Measurements from ENCODE around the gene BDKRB2. TPM values are rescaled to one million over a fixed set of nuclear protein-coding genes. Genes with fewer than 3 reads are reported as not detected.

BDKRB2 gene
- total RNA-seq, 1 donor from 2014 or later = 2.6 TPM

GRCh38 chr14:96164861-96165490, 39.7 kb upstream of the BDKRB2 start:
- Histone ChIP-seq H3K9ac (ENCODE audit: low read depth in 1 of 3, low read length in 3 of 3) (no peak overlapping the region), H3K27me3 (ENCODE audit: control insufficient read depth in 3 of 3, insufficient read depth in 3 of 3, low read length in 3 of 3) (peaks cover 0 to 12% (median 4%) of the 10 kb centered on the region in 3 donors), H3K9me3 (ENCODE audit: control insufficient read depth in 3 of 3, low read length in 3 of 3) (peaks cover 0 to 3% (median 0%) of the 10 kb centered on the region in 3 donors), H3K27ac (ENCODE audit: low read depth, low read length) (no peak overlapping the region), H3K4me3 (ENCODE audit: low read length in 3 of 3) (no peak overlapping the region), H3K4me1 (ENCODE audit: control insufficient read depth in 3 of 3, insufficient read depth in 3 of 3, low read length in 3 of 3) (peaks cover 0 to 4% (median 0%) of the 10 kb centered on the region in 3 donors), H3K36me3 (ENCODE audit: control insufficient read depth in 3 of 3, insufficient read depth in 3 of 3, low read length in 3 of 3) (no peaks in the 10 kb centered on the region)

DNA sequence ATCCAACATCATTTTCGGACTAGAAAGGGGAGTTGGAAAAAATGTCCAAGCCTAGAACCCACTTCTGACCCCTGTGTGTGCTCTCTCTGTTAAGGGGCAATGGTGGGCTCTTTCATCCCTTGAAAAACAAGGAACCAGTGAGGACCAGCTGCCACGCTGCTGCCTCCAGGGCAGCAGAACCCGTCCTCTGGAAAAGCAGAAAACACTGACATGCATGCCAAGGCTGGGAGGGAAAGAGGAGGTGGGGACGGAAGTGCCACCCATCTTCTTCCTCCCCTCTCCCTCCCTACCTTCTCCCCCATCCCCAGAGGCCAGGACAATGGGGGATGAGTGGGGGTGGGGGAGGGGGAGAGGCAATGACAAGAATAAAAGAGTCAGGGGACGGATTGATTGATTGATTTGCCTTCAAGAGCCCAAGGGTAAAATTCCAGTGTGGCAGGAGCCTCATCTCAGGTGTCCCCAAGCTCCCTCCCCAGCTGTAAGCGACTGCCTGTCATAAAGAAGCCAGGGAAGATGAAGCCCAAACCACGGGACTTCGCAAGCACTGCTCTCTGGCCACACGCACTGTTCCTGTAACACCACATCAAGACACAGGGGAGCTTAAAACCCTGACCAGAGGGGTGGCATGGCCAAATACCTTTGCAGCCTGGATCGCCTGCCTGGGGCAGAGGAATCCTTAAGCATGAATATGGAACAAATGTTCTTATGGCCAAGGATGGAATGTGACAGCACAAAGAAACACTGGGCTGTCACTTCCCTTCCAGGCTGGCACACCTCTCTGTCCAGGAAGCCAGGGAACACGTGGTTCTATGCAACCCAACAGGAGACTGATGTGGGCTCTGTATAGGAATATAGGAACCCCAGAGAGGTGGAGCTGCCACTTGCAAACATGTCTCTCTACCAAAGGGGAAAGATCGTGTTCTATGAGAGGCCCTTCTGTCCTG, 38.9 kb upstream of the BDKRB2 start:
- Histone ChIP-seq H3K36me3 (ENCODE audit: control insufficient read depth in 3 of 3, insufficient read depth in 3 of 3, low read length in 3 of 3) (no peaks in the 10 kb centered on the region), H3K9me3 (ENCODE audit: control insufficient read depth in 3 of 3, low read length in 3 of 3) (peaks cover 0 to 3% (median 0%) of the 10 kb centered on the region in 3 donors), H3K27ac (ENCODE audit: low read depth, low read length) (no peak overlapping the region), H3K4me3 (ENCODE audit: low read length in 3 of 3) (no peak overlapping the region), H3K9ac (ENCODE audit: low read depth in 1 of 3, low read length in 3 of 3) (no peak overlapping the region), H3K4me1 (ENCODE audit: control insufficient read depth in 3 of 3, insufficient read depth in 3 of 3, low read length in 3 of 3) (peaks cover 0 to 4% (median 0%) of the 10 kb centered on the region in 3 donors), H3K27me3 (ENCODE audit: control insufficient read depth in 3 of 3, insufficient read depth in 3 of 3, low read length in 3 of 3) (peaks cover 0 to 12% (median 6%) of the 10 kb centered on the region in 3 donors)

- H3K27me3 ChIP-seq (ENCODE audit: control insufficient read depth in 3 of 3, insufficient read depth in 3 of 3, low read length in 3 of 3) = peaks cover 0 to 12% (median 12%) of the 10 kb centered on the region in 3 donors
- peaks cover 0 to 4% (median 0%) of the 10 kb centered on the region in 3 donors for H3K4me1 ChIP-seq (ENCODE audit: control insufficient read depth in 3 of 3, insufficient read depth in 3 of 3, low read length in 3 of 3)
- H3K9me3 ChIP-seq (ENCODE audit: control insufficient read depth in 3 of 3, low read length in 3 of 3) = peaks cover 0 to 3% (median 0%) of the 10 kb centered on the region in 3 donors
- no peaks in the 10 kb centered on the region for H3K36me3 ChIP-seq (ENCODE audit: control insufficient read depth in 3 of 3, insufficient read depth in 3 of 3, low read length in 3 of 3)
- H3K4me3 ChIP-seq (ENCODE audit: low read length in 3 of 3) = no peak overlapping the region
- no peak overlapping the region for H3K9ac ChIP-seq (ENCODE audit: low read depth in 1 of 3, low read length in 3 of 3)
- H3K27ac ChIP-seq (ENCODE audit: low read depth, low read length) = no peak overlapping the region
Measured at GRCh38 chr14:96166461-96167223, 38.0 kb upstream of the BDKRB2 start.

DNA sequence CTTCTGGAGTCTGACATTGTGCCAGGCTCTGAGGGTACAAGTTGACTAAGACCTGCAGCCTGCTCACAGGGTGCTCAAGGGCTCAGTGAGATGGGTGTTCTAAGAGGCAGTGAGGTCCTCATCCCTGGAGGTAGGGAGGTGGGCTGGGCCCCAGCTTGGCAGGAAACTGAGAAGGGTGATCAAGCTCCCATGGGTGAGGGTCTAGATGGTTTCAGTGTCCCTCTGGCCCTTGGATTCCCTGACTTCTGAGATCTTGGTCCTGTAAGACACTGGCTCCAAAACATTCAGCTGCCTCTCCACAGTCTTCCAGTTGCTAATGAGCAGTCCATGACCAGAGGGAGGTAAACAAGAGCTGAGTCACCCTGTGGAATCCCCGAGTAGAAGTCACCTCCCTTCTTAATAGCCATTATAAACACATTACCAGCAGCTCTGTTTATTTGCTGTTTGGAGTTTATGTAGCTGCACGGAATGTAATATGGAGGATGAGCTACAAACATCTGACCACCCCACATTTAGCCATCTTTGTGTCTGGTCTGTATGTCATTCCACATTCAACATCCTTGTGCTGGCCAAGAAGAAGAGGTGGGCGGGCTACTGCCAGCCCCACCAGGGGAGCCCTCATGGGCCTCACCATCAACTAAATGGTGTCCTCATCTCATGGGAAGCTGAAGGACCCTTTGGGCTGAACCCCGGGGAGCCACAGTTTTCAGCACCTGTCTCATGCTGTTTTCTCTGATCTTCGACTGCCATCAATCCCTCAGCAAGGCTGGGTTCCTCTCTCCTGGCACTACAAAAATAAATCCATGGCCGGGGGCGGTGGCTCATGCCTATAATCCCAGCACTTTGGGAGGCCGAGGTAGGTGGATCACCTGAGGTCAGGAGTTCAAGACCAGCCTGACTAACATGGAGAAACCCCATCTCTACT, 37.2 kb upstream of the BDKRB2 start:
- Histone ChIP-seq H3K9ac (ENCODE audit: low read depth in 1 of 3, low read length in 3 of 3) (no peak overlapping the region), H3K36me3 (ENCODE audit: control insufficient read depth in 3 of 3, insufficient read depth in 3 of 3, low read length in 3 of 3) (no peaks in the 10 kb centered on the region), H3K9me3 (ENCODE audit: control insufficient read depth in 3 of 3, low read length in 3 of 3) (peaks cover 0 to 3% (median 0%) of the 10 kb centered on the region in 3 donors), H3K27me3 (ENCODE audit: control insufficient read depth in 3 of 3, insufficient read depth in 3 of 3, low read length in 3 of 3) (peaks cover 0 to 12% (median 12%) of the 10 kb centered on the region in 3 donors), H3K4me3 (ENCODE audit: low read length in 3 of 3) (no peak overlapping the region), H3K4me1 (ENCODE audit: control insufficient read depth in 3 of 3, insufficient read depth in 3 of 3, low read length in 3 of 3) (peaks cover 0 to 4% (median 0%) of the 10 kb centered on the region in 3 donors), H3K27ac (ENCODE audit: low read depth, low read length) (no peak overlapping the region)

DNA sequence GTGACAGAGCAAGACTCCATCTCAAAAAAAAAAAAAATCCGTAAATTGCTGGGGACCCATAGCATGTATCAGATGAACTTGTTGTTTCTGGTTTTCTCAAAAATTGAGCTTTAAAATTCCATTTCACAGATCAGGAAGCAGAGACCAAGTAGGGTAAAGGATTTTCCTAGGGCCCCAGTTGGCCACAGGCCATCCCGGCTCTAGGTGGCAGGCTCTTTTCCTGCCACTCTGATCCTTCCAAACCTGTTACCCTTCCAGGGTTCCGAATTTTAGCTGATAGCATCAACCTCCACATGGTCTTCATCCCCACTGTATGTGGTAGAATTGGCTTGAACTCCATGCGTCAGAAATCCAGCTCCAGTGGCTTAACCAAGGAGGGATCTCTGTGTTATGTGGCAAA, 36.1 kb upstream of the BDKRB2 start:
- Histone ChIP-seq H3K9me3 (ENCODE audit: control insufficient read depth in 3 of 3, low read length in 3 of 3) (peaks cover 0 to 3% (median 0%) of the 10 kb centered on the region in 3 donors), H3K4me3 (ENCODE audit: low read length in 3 of 3) (no peak overlapping the region), H3K4me1 (ENCODE audit: control insufficient read depth in 3 of 3, insufficient read depth in 3 of 3, low read length in 3 of 3) (peaks cover 0 to 4% (median 0%) of the 10 kb centered on the region in 3 donors), H3K27ac (ENCODE audit: low read depth, low read length) (no peak overlapping the region), H3K27me3 (ENCODE audit: control insufficient read depth in 3 of 3, insufficient read depth in 3 of 3, low read length in 3 of 3) (peaks cover 0 to 19% (median 18%) of the 10 kb centered on the region in 3 donors), H3K36me3 (ENCODE audit: control insufficient read depth in 3 of 3, insufficient read depth in 3 of 3, low read length in 3 of 3) (no peaks in the 10 kb centered on the region), H3K9ac (ENCODE audit: low read depth in 1 of 3, low read length in 3 of 3) (no peak overlapping the region)

GRCh38 chr14:96170961-96171592, 33.6 kb upstream of the BDKRB2 start:
- Histone ChIP-seq H3K9ac (ENCODE audit: low read depth in 1 of 3, low read length in 3 of 3) (no peak overlapping the region), H3K4me3 (ENCODE audit: low read length in 3 of 3) (no peak overlapping the region), H3K27me3 (ENCODE audit: control insufficient read depth in 3 of 3, insufficient read depth in 3 of 3, low read length in 3 of 3) (peaks cover 0 to 36% (median 24%) of the 10 kb centered on the region in 3 donors), H3K9me3 (ENCODE audit: control insufficient read depth in 3 of 3, low read length in 3 of 3) (peaks cover 0 to 3% (median 0%) of the 10 kb centered on the region in 3 donors), H3K36me3 (ENCODE audit: control insufficient read depth in 3 of 3, insufficient read depth in 3 of 3, low read length in 3 of 3) (no peaks in the 10 kb centered on the region), H3K4me1 (ENCODE audit: control insufficient read depth in 3 of 3, insufficient read depth in 3 of 3, low read length in 3 of 3) (peaks cover 0 to 4% (median under 1%) of the 10 kb centered on the region in 3 donors), H3K27ac (ENCODE audit: low read depth, low read length) (no peak overlapping the region)

GRCh38 chr14:96173636-96174475, 30.8 kb upstream of the BDKRB2 start:
- Histone ChIP-seq H3K9ac (ENCODE audit: low read depth in 1 of 3, low read length in 3 of 3) (no peak overlapping the region), H3K36me3 (ENCODE audit: control insufficient read depth in 3 of 3, insufficient read depth in 3 of 3, low read length in 3 of 3) (no peaks in the 10 kb centered on the region), H3K4me1 (ENCODE audit: control insufficient read depth in 3 of 3, insufficient read depth in 3 of 3, low read length in 3 of 3) (peaks cover 0 to 14% (median 12%) of the 10 kb centered on the region in 3 donors), H3K9me3 (ENCODE audit: control insufficient read depth in 3 of 3, low read length in 3 of 3) (no peaks in the 10 kb centered on the region), H3K27me3 (ENCODE audit: control insufficient read depth in 3 of 3, insufficient read depth in 3 of 3, low read length in 3 of 3) (peaks cover 0 to 33% (median 26%) of the 10 kb centered on the region in 3 donors), H3K4me3 (ENCODE audit: low read length in 3 of 3) (no peak overlapping the region), H3K27ac (ENCODE audit: low read depth, low read length) (no peak overlapping the region)

DNA sequence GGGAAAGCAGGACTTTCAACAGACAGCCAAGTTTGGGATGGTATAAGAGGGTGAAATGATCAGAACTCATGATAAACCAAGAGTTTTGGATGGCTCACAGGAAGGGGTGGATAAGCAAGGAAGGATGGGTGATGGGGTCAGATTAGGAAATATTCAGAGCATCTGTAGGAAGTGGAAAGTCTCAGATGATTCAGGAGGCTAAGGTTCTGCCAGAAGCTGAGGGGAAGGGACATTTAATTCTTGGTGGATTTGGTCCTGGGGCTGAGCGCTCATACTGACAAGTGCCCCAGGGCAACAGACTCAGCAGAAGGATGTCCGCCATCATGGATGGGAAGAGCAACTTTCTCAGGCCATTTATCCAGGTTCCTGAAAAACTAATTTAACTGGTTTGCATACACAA, 28.4 kb upstream of the BDKRB2 start:
- Histone ChIP-seq H3K27me3 (ENCODE audit: control insufficient read depth in 3 of 3, insufficient read depth in 3 of 3, low read length in 3 of 3) (peaks cover 0 to 24% (median 22%) of the 10 kb centered on the region in 3 donors), H3K9ac (ENCODE audit: low read depth in 1 of 3, low read length in 3 of 3) (no peak overlapping the region), H3K4me3 (ENCODE audit: low read length in 3 of 3) (no peak overlapping the region), H3K4me1 (ENCODE audit: control insufficient read depth in 3 of 3, insufficient read depth in 3 of 3, low read length in 3 of 3) (peaks cover 0 to 14% (median 12%) of the 10 kb centered on the region in 3 donors), H3K27ac (ENCODE audit: low read depth, low read length) (no peak overlapping the region), H3K9me3 (ENCODE audit: control insufficient read depth in 3 of 3, low read length in 3 of 3) (no peaks in the 10 kb centered on the region), H3K36me3 (ENCODE audit: control insufficient read depth in 3 of 3, insufficient read depth in 3 of 3, low read length in 3 of 3) (no peaks in the 10 kb centered on the region)
